Measurements from ENCODE around the gene HNF1A. TPM values are rescaled to one million over a fixed set of nuclear protein-coding genes. Genes with fewer than 3 reads are reported as not detected.

HNF1A gene
- total RNA-seq, 1 donor from 2014 or later, result not detected

DNA sequence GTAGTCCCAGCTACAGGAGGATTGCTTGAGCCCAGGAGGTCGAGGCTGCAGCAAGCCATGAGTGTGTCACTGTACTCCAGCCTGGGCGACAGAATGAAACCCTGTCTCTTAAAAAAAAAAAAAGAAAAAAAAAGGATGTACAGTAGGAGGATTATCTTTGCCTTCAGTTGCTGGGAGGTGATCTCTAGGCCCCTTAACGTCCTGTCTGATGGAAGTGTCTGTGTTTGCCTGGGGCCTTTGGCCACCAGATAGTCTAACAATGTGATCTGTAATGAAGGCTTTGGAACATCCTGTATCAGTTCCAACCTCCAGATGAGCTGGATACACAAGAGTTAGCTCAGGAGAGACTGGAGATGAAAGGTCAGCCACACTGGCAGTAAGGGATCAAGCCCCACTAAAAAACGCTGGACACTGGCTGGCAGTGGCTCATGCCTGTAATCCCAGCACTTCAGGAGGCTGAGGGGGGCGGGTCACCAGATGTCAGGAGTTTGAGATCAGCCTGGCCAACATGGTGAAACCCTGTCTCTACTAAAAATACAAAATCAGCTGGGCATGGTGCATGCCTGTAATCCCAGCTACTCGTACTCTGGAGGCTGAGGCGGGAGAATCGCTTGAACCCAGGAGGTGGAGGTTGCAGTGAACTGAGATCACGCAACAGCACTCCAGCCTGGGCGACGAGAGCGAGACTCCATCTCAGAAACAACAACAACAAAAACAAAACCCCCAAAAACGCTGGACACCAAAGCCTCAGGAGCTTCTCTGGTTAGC lies 19.0 kb upstream of the HNF1A start:
- no peak for DNase-seq (ENCODE audit: extremely low read depth, low read depth, low spot score)

DNA sequence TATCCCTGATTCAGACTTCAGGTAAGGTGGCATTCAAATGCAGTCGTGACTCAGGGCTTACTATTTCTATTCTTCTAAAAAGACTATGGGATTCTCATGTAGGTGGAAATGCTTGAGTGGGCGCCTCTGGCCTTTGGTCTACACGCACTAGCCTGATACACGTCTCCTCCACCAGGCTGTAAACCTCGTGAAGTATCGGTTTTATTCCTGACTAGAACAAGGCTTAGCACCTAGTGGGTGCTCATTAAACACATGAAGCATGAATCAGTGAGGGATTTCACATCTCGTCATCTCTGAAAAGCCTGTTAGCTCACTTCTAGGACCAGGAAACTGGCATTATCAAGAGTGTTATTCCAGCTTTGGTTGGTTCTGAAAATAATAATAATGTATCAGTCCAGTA lies 17.7 kb upstream of the HNF1A start:
- DNase-seq (ENCODE audit: extremely low read depth, low read depth, low spot score), result no peak

DNA sequence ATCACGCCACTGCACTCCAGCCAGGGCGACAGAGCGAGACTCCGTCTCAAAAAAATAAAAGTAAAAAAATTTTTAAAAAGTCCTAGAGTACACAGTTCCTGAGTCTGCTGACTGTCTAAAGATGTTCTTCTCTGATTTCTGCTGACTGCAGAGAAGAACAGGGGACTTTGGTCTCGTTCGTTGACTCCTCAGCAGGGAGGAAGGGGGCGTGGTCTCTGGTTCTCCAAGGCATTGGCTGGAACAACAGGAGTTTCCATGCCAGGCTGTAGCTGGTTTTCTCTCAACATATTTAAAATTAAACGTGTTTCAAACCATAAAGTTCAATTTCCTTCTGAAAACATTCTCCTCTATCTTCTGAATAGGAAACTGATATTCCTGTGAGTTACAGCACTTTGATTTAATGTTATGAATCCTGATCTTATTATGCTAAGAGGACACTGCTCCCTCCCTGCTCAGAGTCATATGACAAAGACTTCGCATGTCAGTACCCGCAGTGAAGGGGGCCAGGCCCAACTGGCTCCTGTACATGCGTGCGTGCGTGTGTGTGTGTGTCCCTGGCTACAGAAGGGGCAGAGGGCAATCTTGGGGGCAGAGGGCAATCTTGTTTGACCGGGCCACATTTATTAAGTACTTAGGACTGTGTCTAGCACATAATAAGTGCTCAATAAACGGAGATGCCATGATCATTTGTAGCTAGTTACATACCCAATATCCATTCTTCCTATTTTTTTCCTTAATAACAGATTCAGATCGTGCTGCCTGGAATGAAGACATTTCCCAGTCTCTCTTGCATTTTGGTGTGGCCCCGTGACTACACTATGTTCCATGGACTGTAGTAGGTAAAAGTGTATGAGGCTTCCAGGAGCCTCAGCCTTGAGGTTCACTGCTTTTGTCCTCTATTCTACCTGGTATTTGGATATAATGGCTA lies 16.5 kb upstream of the HNF1A start:
- no peak for DNase-seq (ENCODE audit: extremely low read depth, low read depth, low spot score)

DNA sequence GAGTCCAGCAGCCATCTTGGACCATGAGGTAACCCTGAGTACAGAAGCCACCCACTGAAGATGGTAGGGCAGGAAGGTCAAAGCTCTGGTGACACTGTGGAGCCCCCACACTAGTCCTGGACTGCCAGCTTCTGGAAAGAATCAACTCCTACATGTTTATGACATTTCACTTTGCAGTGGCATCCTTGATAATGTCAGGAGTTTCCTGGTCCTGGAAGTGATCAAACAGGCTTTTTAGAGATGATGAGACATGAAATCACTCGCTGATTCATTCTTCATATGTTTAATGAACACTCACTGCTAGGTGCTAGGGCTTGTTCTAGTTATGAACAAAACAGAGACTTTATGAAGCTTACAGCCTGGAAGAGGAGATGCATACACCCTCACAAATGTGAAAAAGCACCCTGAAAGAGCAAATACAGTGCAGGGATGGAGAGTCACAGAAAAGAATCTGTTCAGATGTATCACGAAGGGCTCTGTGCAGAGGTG lies 15.8 kb upstream of the HNF1A start:
- no peak for DNase-seq (ENCODE audit: extremely low read depth, low read depth, low spot score)

DNA sequence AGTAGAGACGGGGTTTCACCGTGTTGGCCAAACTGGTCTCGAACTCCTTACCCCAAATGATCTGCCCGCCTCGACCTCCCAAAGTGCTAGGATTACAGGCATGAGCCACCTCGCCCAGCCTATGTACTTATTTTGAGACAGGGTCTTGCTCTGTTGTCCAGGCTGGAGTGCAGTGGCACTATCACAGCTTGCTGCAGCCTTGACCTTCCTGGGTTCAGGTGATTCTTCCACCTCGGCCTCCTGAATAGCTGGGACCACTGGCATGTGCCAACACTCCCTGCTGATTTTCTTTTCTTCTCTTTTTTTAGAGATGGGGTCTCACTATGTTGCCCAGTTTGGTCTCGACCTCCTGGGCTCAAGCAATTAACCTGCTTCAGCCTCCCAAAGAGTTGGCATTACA lies 14.0 kb upstream of the HNF1A start:
- no peak for DNase-seq (ENCODE audit: extremely low read depth, low read depth, low spot score)

DNA sequence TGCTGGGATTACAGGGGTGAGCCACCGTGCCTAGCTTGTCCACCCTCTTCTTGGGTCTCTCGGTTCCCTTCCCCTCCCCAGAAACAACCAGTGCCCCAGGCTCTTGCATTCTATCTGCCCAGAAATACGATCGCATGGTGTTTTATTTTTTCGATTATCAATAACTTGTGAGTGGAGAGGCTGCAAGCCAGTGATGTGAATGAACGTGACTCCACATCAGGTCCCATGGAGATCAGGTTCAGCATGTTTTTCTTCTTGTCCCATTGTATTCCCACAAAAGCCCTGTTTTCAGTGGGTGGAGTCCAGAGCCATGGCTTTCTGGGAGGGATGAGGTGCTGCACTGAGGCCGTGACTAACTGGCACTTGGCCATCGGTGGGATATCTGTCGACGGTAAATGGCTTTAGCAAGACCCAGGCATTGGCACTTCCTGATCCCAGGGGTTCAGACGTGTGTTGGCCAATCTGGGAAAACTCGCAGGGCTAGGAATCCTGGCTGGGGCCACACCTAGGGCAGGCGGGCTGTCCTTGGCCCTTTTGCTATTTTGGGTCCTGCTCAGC lies 12.7 kb upstream of the HNF1A start:
- no peak for DNase-seq (ENCODE audit: extremely low read depth, low read depth, low spot score)

DNA sequence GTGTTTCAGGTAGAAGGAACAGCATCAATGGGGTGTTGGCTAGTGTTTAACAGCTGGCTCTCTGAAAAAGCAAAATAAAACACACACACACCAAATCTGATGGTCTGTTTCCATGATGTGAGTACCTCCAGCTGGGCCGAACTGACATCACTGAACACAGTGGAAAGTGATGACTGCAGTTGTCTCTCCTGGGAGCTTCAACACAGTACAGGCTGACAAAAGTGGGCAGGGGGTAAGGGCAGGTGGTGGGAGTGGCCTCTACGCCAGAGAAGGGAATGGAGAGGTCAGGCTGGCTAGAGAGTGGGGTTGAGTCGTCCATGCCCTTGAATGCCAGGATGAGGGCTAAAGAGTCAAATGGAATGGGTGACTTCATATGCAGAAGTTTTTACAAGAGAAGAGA lies 8.0 kb upstream of the HNF1A start:
- no peak for DNase-seq (ENCODE audit: extremely low read depth, low read depth, low spot score)

DNA sequence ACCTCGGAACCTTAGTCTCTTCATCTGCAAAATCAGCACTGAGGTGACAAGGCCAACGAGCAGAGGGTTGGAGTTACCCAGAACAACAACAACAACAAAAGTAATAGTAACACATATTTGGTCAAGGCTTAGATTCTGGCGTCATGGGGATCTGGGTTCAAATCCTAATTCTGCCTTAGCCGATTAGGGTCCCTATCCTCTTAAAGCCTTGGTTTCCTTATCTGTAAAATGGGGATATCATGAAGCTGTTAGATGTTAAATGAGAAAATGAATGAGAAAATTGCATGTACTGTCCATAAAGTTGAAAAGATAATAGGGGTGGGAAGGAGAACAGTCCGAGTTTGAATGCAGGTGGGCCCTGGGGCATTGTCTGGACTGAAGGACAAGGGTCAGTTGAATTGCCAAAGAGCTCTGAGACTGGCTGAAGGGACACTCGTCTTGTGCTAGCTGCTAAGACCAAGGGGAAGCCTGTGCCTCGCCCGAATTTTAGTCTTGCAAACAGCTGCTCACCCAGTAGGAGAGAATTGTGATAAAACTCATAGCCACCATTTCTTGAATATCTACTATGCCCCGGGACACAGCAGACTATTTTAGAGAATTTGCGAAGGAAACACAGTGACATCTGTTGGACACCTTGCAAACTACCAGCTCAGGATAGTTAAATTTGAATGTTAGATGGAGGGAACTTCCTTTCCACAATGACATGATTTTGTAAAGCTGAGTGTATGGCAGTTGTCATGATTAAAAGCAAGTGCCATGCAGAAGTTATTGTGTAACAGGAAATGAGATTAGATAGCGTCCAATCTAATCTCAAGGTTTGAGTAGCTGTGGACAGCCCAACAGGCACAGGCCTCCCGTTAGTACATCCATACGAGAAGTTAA lies 6.8 kb upstream of the HNF1A start:
- peak; percentile 39 for DNase-seq (ENCODE audit: extremely low read depth, low read depth, low spot score)

DNA sequence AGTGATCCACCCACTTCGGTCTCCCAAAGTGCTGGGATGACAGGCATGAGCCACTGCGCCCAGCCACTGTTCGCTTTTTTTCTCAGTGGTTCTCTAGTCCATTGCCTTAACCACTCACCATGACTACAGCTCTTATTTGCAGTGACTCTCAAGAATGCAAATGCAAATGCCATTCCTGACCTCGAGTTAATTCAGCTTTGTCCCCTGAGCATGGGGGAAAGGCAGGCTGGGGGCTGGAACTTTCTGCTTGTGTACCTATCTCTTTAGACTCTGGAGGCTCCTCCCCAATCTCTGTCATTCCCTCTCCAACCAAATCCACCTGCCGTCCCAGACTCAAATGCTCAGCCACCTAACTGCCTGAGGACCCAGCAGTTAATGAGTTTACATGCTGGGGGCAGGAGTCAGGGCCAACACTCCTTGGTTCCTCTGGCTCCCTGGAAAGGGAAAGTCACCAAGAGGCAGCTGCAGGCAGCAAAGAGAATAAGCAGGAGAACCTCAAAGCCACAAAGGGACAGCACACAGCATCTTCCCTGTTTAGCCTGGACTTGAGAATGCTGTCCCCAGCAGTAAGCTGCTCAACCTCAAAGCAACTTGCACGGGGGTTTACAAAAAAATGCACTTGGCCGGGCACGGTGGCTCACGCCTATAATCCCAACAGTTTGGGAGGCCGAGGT lies 5.3 kb upstream of the HNF1A start:
- no peak for DNase-seq (ENCODE audit: extremely low read depth, low read depth, low spot score)

DNA sequence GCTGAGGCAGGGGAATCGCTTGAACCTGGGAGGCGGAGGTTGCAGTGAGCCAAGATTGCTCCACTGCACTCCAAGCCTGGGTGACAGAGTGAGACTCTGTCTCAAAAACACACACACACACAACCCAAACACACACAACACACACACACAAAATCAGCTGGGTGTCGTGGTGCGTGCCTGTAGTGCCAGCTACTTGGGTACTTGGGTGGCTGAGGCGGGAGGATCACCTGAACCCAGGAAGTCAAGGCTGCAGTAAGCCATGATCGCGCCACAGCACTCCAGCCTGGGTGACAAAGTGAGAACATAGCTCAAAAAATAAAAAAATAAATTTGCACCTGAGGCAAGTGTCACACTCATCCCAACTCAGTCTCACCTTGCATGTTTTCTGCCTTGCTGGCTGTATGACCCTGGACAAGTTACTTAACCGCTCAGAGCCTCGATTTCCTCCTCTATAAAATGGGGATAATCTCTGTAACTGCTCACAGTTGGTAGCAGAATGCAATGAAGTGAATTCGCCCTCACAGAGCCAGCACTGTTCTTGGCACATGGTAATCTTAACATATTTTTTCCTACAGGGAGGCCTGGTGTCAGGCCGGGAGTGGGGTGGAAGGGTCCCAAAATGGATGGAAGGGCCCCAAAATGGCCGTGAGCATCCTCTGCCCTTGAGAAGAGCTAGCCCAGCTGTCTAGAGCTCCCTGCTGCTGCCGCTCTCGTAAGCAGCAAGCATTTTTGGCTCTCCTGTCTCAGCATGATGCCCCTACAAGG lies 630 bp upstream of the HNF1A start:
- no peak for DNase-seq (ENCODE audit: extremely low read depth, low read depth, low spot score)

DNA sequence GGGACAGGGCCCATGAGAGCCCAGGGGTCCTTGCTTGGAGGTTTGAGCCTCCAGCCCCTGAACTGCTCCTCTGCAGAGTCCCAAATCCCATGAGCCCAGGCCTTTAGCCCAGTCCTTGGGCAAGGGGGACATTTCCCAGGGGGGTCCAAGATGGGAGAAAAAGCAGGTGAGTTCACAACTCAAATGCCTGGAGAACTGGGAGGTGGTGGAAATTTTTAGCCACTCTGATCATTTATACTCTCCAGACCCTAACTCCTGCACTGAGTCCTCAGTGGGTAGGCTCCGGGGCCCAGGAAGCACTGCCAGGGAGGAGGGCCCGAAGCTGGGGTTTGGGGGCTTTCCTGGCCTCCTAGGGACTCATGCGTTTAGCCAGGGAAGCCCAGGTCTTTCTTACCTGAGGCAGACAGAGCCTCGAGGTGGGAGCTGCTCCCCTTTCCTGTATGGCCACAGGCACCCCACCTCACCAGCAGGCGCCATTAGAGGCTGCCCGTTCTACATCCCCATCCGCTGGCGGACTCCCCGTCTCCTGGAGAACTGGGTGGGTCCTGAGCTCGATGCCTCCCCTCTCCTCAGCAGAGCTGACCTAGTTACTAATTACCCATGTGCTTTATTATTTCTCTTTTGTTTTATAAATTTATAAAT lies 998 bp downstream of the HNF1A start:
- DNase-seq (ENCODE audit: extremely low read depth, low read depth, low spot score), result no peak

DNA sequence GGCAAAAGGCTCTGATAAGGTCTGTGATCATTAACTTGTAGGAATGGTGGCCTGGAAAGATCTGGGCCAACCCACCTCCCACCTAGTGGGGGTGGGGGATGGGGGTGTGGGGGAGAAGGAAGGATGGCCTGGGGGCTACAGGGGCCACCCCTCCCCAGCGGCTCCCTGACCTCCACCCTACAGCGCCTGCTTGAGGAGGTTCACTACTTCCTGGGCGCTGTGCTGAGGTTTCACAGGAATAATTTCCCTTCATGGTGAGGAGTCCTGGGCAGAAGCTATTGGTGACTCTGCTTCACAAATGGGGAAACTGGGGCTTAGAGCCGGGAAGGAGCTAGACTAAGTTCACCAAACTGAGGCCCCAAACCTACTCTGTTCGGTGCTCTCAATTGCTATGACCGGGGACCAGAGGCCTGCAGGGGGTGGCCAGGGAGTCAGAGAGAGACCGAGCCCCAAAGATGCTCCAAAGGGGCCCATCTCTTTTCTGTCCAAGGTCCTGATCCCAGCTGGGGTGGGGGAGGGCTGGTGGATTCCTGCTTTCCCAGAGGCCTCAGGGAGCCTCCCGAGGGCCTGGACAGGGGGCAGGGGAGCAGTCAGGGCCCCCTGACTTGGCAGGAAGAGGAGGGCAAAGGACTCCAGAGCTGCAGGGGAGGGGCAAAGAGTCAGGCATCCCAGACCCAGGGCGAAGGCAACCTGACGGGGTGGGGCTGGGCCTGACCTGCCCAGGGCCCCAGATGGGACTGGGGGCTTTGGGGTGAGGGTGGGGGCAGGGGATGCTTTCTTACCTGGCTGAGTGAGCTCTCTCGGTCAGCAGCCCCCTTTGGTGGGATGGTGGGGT lies 1.7 kb downstream of the HNF1A start:
- no peak for DNase-seq (ENCODE audit: extremely low read depth, low read depth, low spot score)

DNA sequence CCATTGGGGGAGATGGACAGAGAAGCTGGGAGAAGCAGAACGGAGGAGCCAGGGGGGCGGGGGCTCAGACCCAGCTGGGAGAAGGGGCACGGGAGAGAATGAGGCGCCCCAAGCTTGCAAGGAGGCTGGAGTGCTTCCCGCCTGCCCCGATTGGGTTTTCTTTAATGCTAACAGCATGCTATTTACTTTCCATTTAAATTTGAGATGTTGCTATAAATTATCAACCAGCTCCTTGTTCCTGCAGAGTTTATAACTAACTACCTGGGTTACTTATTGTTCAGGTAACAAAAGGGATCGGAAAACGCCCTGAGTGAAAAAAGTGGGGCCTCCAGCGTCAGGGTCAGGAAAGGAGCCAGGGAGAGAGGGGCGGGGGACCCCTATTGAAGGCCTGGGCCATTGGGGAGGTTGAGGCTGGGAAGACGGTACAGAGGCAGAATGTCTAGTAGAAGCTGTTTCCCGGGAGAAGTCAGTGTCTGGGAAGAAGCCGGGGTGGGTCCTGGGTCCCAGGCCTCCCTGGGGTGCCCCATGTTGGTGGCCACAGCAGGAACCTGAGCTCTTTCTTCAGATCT lies 2.5 kb downstream of the HNF1A start:
- no peak for DNase-seq (ENCODE audit: extremely low read depth, low read depth, low spot score)

DNA sequence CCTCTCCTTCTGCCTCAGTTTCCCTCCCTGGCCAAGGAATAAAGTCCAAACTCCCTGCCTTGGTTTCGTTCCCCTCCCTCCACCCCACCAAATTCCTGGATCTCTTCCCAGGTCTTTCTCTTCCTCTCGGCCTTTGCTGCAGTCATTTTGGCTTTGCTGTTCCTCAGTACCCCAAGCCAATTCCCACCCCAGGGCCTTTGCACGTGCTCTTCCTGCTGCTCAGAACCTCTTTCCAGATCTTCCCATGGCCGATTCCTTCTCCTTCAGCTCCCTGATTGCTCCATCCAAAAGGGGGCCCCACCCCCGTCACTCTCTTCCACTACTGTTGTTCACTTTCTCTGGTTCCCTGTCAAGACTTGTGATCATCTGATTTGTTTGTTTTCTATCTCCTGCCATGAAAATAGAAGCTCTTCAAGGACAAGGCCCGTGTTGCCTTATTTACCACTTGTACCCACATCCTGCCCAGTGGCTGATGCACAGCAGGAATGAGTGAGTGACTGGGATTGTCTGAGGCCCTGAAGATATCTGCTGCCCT lies 3.1 kb downstream of the HNF1A start:
- no peak for DNase-seq (ENCODE audit: extremely low read depth, low read depth, low spot score)

DNA sequence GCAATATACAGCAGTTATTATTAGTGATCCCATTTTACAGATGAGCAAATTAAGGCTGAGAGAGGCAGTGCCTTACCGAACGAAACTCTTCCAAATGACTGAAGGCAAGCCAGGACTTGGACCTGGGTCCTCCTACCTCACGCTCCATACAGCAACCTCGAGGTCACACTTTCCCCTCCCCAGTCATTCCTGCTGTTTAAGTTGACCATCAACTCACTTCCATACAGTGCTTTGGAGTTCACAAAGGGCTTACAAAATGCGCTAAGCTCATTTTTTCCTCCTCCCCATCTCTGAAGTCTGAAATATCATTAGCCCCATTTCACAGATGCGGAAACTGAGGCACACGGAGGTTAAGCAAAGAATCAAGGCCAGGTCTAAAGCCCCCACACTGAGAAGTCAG lies 4.3 kb downstream of the HNF1A start:
- DNase-seq (ENCODE audit: extremely low read depth, low read depth, low spot score), result no peak

DNA sequence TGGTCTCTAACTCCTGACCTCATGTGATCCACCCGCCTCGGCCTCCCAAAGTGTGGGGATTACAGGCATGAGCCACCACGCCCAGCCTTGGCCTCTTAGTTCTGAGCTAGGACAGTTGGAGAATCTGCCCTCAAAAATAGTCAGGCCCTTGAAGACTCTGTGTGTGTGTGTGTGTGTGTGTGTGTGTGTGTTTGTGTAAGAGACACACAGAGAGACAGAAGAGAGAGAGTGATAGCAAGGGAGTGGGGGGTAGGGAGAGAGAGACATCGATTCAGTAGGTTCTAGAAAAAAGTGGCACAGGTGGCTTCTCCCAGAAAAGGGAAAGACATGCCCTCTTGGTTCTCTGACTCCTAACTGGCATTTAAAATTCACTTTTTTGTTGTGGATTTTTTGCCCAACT lies 5.4 kb downstream of the HNF1A start:
- no peak for DNase-seq (ENCODE audit: extremely low read depth, low read depth, low spot score)

DNA sequence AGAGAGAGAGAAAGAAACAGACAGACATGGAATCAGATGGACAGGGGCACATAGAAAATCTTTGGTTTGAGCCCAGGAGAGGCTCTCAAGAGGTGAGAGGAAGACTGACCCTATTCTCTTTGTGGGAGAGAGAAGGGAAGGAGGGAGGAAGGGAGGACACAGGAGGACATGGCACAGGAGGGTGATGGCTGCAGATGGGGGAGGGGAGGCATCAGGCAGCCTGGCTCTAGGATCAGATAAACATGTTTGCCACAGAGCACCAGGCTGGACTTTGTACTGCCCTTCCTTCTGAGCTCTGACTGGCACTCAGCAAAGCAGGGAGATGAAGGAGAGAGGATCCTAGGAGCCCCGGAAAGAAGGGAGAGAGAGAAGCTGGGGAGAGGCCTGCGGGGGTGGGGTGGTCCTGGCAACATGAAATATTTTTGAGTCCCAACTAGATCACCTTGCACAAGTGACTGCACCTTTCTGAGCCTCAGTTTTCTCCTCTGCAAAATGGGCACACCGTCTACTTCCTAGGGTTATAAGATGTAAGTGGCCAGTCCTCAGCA lies 6.1 kb downstream of the HNF1A start:
- DNase-seq (ENCODE audit: extremely low read depth, low read depth, low spot score), result no peak
